ENCODE data around the gene ADAMTS9. TPM values are rescaled to one million over a fixed set of nuclear protein-coding genes. Genes with fewer than 3 reads are reported as not detected.

ADAMTS9 gene
- total and polyA plus RNA-seq, 2 of the 13 experiments (the other 11 are each of a cell fraction or from before 2014, with no cell fraction given), result 0.02 to 0.09 TPM

- TF ChIP-seq TFDP2 (CRISPR knock-in tag; IDR thresholded peaks at IDR 0.05), result no peak
- 0 out of 2 replicates have a peak, but pooled peaks have one; percentile 39 for TF ChIP-seq ZNF614 (CRISPR knock-in tag; IDR thresholded peaks at IDR 0.05; ENCODE audit: borderline replicate concordance)
- peak; percentile 77 for TF ChIP-seq FOSL2 (CRISPR knock-in tag; IDR thresholded peaks at IDR 0.05)
- no peak for TF ChIP-seq ZNF570 (CRISPR knock-in tag; IDR thresholded peaks at IDR 0.05; ENCODE audit: borderline replicate concordance)
- TF ChIP-seq AHR (CRISPR knock-in tag; IDR thresholded peaks at IDR 0.05), result no peak
- TF ChIP-seq RFX5 (IDR thresholded peaks at IDR 0.05; ENCODE audit: low read depth, low read length), result peak; percentile 91
- TF ChIP-seq ZNF607 (CRISPR knock-in tag; IDR thresholded peaks at IDR 0.05; ENCODE audit: borderline replicate concordance), result no peak
- no peak for TF ChIP-seq FOXK2 (IDR thresholded peaks at IDR 0.05)
- TF ChIP-seq ZBTB34 (CRISPR knock-in tag; IDR thresholded peaks at IDR 0.05), result no peak
- no peak for TF ChIP-seq ZNF777 (CRISPR knock-in tag; IDR thresholded peaks at IDR 0.05)
- TF ChIP-seq SSRP1 (CRISPR knock-in tag; IDR thresholded peaks at IDR 0.05), result no peak
- no peak for TF ChIP-seq TGIF2 (CRISPR knock-in tag; IDR thresholded peaks at IDR 0.05)
- TF ChIP-seq ZNF749 (CRISPR knock-in tag; IDR thresholded peaks at IDR 0.05; ENCODE audit: borderline replicate concordance), result no peak
- no peak for TF ChIP-seq THAP8 (CRISPR knock-in tag; IDR thresholded peaks at IDR 0.05; ENCODE audit: borderline replicate concordance)
- TF ChIP-seq NFIB (CRISPR knock-in tag; IDR thresholded peaks at IDR 0.05; ENCODE audit: borderline replicate concordance), result no peak
- TF ChIP-seq AHDC1 (CRISPR knock-in tag; IDR thresholded peaks at IDR 0.05; ENCODE audit: borderline replicate concordance), result 0 out of 2 replicates have a peak, but pooled peaks have one; percentile 37
- TF ChIP-seq GMEB2 (CRISPR knock-in tag; IDR thresholded peaks at IDR 0.05; ENCODE audit: low read depth), result no peak
These were observed 60.1 kb downstream of the ADAMTS9 start (continued) for GRCh38 chr3:64627471-64628321.
